Occipital lobe (tissue), 3 donors: ENCODE measurements around the gene SLC7A6. TPM values are rescaled to one million over a fixed set of nuclear protein-coding genes. Genes with fewer than 3 reads are reported as not detected.

ENCODE experiments used
- DNase-seq: peaks from one replicate; lab custom pipeline; 2025; lab: John Stamatoyannopoulos, UW
- small RNA-seq: library from RNA; depleted of rRNA; stranded (forward); fragments of <200 nt; gene quantifications from one replicate; pipeline ENCODE3, GENCODE V24; 2014
- total RNA-seq: library from RNA; depleted of rRNA; stranded (reverse); fragments of >200 nt; gene quantifications from one replicate; pipeline ENCODE4 v1.2.3, GENCODE V29; 2014

Gene SLC7A6
- total RNA-seq, 1 donor from 2014 or later: 20.1 TPM

- no peak for DNase-seq
Measured at GRCh38 chr16:68345958-68346635, 81.8 kb downstream of the SLC7A6 start.

DNA sequence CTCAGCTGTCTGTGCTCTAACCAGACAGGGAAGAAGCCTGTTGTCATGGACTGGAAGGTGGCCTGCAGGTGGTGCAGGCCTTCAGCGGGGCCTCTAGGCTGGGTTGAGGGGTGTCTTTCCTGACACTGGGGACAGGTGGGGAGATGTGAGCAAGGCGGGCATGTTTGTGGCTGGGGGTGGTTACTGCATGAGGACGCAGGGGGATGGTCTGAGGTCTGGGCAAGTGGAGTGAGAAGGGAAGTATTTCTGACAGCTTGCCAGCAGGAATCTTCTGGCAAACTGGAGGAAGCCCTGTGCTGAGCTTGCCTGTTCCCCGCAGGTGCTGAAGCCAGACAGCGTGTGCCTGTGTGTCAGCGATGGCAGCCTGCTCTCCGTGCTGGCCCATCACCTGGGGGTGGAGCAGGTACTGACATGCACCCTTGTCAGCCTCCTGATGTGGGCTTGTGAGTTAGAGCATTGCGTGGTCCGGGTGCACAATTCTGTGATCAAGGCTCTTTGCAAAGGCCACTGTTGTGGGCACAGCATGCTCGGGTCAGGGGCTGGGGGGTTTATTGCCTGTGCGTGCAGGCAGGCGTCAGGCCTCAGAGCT is 82.7 kb downstream of the SLC7A6 start:
- DNase-seq: no peak

DNA sequence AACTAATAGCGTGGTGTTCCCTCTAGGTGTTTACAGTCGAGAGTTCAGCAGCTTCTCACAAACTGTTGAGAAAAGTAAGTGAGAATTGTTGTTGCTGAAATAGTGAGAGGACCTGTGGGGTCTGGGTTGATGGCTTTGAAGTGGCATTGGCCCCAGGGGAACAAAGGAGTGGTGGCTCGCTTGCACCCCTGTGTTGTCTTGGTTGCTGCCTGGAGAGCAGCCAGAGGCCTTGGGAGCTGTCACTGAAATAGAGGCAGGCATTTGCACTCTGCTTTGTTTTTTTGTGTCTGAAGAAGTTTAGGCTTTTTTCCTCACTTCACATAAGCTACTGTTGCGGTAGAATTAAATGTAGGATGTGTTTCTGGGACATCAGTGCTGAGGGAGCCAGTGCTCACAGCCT is 83.3 kb downstream of the SLC7A6 start:
- DNase-seq: no peak

- no peak for DNase-seq
Measured at GRCh38 chr16:68348639-68349445, 84.5 kb downstream of the SLC7A6 start.

DNA sequence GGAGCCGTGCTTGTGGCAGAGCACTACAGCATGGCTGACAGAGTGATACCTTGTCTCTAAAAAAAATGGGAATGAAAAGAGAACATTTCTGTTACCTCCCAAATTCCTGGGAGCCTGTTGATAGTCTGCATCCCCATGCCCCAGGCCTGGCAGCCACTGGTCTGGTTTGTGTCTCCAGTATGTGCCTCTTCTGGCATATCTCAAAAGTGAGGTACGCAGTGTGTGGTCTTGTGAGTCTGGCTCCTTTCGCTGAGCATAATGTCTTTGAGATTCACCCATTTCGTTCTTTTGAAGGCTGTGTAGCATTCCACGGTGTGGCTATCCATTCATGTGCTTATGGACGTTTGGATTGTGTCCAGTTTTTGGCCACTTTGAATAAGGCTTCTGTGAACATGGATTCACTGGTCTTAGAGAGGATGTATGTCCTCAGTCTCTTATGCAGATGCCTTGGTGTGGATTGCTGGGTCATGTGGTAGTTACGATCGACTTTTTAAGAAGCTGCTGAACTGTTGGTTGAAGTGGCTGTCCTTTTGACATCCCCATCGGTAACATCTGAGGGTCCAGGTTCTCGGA is 85.6 kb downstream of the SLC7A6 start:
- DNase-seq: no peak

DNA sequence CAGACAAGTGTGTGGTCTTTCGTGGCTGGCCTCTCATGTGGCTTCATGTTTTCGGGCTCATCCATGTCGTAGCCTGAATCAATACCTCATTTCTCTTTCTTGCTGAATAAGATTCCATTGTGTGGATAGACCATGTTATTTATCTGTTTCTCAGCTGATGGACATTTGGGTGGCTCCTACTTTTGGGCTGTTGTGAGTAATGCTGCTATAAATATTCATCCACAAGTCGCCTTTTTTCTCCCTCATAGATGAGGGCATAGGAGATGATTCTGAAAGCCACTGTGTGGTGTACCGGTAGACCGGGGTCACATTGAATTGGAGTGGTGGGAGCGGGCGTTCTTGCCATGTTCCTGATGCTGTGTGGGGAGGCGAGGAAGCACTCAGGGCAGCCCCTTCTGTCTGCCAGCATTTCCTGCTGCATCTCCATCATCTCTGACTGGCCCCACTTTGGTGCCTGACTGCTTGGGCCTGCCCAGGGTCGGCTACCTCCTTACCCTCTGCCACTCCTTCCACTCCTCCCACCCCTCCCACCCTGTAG is 86.6 kb downstream of the SLC7A6 start:
- DNase-seq: no peak

Small RNA genes within 50 kb of the gene (small RNA-seq; reads per million reads assigned to genes)
- gene RNU4-30P (not detected), gene RNU6-1262P (not detected)

Other genes with a start within 250 kb of the SLC7A6 start
- gene DPEP2NB, start 248.6 kb upstream of the SLC7A6 start, total RNA-seq: not detected
- 11.2 TPM for gene DDX28, start 241.3 kb upstream of the SLC7A6 start, total RNA-seq
- 9.0 TPM for gene DUS2, start 241.2 kb upstream of the SLC7A6 start, total RNA-seq
- gene NFATC3, start 179.2 kb upstream of the SLC7A6 start, total RNA-seq: 23.2 TPM
- not detected for gene ESRP2, start 28.4 kb upstream of the SLC7A6 start, total RNA-seq
- 17.3 TPM for gene PLA2G15, start 19.2 kb upstream of the SLC7A6 start, total RNA-seq
- gene SLC7A6OS, start 46.4 kb downstream of the SLC7A6 start, total RNA-seq: 12.8 TPM
- gene PRMT7, start 46.5 kb downstream of the SLC7A6 start, total RNA-seq: 44.0 TPM
- gene SMPD3, start 184.0 kb downstream of the SLC7A6 start, total RNA-seq: 67.2 TPM